NCI-H2081 treated with DMSO at 0.1 percent for 48 hours (cell line): ENCODE data around the gene VWA7.
A peak's percentile ranks its signal among the peaks of the same experiment; 100 is the strongest.
"Not testable (repeated sequence)": the region's sequence is repeated elsewhere in the genome, so short reads cannot be mapped to it uniquely, and the experiment has no call there.

Source experiments
- DNase-seq: peaks from one replicate; lab custom pipeline; 2025; lab: John Stamatoyannopoulos, UW

The VWA7 gene

GRCh38 chr6:31801031-31801927 is 24.2 kb upstream of the VWA7 start:
- DNase-seq: not testable (repeated sequence)

GRCh38 chr6:31799781-31800180 is 22.7 kb upstream of the VWA7 start:
- no peak for DNase-seq

DNA sequence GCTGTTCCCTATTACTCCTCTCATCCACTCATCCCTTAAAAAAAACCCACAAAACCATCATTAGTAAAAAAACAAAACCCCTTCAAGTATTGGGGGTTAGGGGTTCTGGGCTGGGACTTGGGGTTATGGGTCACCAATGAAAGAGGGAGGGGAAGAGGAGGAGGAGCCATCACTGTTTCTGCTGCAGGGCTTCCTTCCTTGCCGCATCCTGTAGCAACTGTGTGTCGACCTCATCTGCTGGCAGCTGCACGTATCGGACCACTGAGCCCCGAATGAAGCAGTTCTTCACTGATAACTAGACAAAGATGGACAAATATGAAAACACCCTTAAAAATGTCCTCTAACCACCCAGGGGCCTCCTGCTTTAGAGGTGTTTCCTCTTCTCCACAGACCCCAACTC is 20.5 kb upstream of the VWA7 start:
- no peak for DNase-seq

GRCh38 chr6:31796993-31797385 is 19.9 kb upstream of the VWA7 start:
- no peak for DNase-seq

GRCh38 chr6:31795616-31796298 is 18.6 kb upstream of the VWA7 start, which contains the start of gene VARS1:
Gene VARS1, minus strand, starts transcription at chr6:31795752. Its CDS starts 535 bp downstream, at chr6:31795217.
- DNase-seq: peak; percentile 60

DNA sequence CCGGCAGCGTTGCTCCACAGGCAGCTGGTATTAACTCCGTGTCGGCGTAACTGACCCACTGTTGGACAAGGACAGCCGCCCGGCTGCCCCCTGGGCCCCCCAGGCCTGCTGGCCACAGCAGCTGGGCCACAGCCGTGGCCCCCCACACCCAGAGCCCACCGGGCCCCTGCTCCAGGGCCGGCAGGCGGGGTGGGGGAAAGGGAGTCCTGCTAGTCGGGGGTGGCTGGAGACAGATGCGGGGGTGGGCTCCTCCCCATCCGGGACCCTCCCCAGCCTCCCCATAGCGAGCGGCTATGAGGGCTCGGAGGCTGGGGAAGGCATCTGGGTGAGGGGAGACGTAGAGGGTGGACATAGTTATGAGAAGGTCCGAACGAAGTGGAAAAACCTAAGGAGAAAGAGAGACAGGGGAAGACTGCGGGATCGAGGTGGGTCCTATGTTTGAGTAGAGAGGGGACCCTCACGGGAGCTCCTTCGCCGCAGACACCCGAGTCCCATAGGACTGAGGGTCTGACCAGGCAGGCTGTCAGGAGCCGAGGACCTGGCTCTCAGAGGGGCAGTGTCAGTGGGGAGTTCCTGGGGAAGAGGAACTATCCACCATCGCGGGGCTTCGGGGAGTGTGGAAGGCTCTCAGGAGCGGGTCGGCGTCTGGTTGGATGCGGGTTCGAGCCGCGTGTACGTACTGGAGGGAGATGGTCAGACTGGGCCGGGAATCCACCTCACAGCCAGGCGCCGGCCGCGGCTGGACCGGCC is 17.9 kb upstream of the VWA7 start:
- DNase-seq: no peak

DNA sequence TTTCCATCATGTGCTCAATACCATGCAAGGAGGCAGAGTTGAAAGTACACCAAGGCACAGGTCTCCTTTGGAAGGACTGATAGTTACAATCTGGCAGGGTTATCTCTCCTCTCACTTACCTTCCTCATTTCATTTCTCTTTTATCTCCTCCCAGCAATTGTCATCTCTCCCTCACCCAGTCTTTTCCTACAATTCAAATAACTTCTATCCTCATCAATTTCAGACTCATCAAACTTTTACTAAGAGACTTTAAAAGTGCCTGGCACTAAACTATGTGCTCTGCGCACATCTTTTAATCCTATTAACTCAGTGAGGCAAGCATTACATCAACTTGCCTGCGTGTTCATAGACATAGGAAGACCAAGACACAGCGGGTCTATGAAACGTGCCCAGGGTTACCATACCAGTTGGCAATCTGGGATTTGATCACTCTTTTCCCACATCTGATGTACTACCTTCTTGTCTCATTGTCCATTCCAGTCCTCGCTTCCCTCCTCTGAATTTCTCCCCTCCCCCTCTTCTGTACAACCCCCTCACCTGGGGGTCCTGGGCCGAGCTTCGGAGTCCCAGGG is 17.3 kb upstream of the VWA7 start:
- no peak for DNase-seq

GRCh38 chr6:31793927-31794245 is 16.8 kb upstream of the VWA7 start:
- not testable (repeated sequence) for DNase-seq

DNA sequence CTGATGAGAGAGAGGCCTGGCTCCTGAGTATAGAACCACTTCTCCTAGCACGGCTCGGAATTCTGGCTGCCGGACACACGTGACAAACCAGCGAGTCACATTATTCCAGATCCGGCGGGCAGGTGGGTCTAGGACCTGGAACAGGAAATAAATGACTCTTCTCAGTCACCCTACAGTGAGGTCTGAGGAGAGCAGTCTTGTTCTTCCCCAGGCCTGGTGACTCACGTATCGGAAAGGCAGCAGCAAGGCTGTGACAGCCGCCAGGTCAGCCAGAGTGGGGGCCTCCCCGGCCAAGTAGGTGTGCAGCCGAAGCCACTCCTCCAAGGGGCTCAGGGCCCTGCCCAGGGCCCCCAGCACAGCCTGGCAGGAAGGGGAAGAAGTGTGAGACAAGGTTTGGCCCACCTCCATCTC is 15.6 kb upstream of the VWA7 start:
- DNase-seq: no peak

GRCh38 chr6:31792090-31792374 is 14.9 kb upstream of the VWA7 start:
- DNase-seq: no peak

DNA sequence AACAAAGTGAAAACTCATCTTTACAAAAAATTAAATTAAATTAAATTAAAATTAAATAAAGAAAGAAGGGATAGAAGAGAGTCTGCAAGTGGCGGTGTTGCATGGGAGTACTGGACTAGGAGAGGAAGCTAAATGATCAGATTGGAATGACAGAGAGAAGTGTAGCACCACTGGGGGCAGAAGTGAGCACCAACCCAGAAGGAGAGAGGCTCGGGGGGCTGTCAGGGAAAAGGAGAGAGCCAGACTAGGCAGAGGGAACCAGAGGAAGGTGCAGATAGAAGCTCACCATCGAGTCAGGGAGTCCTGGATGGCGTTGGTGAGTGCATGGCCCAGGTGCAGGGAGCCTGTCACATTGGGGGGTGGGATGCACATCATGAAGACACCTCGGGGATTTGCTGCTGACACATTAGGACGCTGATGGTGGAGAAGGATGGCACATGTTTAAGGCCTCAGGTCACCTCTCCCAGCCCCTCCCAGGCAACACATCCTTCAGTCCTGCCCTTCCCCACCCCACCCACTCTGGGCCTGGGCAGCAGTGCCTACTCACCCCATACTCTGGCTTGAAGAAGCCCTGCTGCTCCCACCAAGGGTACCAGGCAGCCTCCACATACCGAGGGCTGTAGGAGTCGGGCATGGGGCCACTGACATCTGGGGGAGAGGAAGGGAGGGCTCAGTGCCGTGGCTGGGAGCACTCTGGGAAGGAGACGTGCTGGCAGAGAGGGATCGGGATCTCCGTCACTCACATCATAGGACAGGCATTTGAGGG is 14.4 kb upstream of the VWA7 start:
- DNase-seq: no peak

GRCh38 chr6:31785475-31785874 is 8.3 kb upstream of the VWA7 start:
- no peak for DNase-seq

DNA sequence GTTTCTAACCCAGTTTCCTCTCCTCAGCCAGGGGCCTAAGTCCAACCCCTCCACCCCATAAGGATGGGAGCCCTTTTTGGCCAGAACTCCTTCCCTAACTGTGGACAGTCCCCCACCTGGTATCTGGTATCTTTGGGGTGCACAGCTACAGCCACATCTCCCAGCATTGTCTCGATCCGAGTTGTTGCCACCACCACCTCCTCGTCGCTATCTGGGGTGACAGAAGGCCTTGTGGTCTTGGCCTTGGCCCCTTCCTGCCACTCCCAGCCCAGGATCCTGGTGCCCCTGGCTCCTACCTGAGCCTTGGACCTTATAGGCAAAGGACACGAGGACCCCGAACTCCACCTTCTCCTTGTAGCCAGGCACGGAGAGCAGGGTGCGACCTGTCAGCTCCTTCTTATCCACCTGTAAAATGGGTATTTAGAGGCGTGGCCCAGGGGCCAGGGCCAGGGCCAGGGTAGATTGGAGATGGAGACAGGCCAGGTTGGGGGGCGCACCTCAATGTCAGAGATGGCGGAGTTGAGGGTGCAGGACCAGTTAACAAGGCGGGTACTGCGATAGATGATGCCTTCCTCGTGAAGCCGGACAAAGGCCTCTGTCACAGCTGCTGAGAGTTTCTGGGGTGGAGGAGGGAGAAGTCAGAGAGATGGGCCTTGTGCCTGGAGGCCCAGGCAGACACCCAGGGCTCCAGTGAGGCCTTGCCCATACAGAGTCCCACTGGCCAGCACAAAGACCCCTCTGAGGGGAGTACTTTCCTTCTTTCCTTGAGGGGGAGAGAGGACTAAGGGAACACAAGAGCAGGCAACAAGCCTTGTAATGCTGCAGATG is 7.2 kb upstream of the VWA7 start:
- DNase-seq: no peak

- DNase-seq: no peak
Measured at GRCh38 chr6:31782126-31782855, 5.2 kb upstream of the VWA7 start.

- DNase-seq: no peak
Measured at GRCh38 chr6:31781244-31782125, 4.4 kb upstream of the VWA7 start.

DNA sequence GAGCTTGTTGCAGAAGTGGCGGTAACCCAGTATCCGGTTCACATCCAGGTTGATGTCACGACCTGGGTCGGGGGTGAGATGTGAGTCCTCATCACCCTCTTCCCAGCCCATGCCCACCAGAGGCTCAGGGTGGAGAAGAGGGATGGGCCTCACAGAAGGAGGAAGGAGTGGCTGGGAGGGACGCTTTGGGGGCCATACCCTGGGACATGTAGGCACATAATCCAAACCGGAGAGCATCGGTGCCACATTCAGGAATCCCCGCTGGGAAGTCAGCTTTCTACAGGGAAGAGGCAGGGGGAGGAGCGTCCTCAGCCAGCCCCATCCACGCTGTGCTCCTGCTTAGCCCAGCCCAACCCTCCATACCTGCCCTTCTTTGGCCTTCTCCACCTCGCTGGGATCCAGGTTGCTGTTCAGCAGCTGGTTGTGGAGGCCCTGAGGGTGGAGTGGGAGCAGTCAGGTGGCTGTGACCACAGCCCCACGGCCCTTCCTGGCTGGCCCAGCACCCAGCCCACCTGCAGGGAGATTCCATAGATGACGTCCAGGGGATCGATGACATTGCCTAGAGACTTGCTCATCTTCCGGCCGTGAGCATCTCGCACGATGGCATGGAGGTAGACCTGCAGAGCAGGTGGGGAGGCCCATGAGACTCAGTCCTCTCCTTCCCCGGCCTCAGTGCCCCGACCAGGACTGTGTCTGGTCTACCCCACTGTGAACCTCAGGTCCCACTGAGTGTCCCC is 3.5 kb upstream of the VWA7 start:
- DNase-seq: no peak

- no peak for DNase-seq
Measured at GRCh38 chr6:31779908-31780307, 2.8 kb upstream of the VWA7 start.
